Measurements from ENCODE around the gene INSL3. TPM values are rescaled to one million over a fixed set of nuclear protein-coding genes. Genes with fewer than 3 reads are reported as not detected.

The INSL3 gene
- total and polyA plus RNA-seq, 4 donors, result 1.5 TPM; not detected in 3

DNA sequence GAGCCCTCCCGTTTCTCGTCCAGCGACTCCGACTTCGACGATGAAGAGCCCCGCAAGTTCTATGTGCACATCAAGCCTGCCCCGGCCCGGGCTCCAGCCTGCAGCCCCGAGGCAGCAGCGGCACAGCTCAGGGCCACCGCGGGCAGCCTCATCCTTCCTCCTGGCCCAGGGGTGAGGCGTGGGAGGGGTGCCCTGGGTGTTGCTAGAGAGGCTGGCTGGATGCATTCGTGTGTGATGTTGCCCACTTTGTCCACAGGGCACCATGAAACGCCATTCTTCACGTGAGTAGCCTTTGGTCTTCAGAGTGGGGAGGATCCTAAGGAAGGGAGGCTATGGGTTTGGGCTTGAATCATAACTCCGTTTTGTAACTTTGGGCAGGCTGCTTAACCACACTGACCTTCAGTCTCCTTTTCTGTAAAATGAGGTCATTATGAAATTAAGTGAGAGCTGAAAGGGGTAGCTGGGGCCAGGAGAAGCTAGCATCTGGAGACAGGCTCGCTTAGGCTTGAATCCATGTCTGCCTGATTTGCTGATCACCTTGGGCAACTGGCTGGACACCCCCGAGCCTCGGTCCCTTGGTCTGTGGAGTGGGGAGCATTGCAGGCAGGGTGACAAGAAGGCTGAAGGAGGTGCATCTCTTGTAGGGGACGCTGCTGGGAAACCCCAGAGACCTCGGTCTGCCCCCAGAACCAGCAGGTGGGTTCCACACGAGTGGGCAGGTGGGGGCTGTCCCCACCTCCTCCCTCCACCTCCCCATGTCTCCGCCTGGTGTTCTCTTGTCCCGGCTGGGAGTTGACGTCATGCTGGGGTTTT lies 45.1 kb downstream of the INSL3 start:
- TF ChIP-seq, protein P1, sequence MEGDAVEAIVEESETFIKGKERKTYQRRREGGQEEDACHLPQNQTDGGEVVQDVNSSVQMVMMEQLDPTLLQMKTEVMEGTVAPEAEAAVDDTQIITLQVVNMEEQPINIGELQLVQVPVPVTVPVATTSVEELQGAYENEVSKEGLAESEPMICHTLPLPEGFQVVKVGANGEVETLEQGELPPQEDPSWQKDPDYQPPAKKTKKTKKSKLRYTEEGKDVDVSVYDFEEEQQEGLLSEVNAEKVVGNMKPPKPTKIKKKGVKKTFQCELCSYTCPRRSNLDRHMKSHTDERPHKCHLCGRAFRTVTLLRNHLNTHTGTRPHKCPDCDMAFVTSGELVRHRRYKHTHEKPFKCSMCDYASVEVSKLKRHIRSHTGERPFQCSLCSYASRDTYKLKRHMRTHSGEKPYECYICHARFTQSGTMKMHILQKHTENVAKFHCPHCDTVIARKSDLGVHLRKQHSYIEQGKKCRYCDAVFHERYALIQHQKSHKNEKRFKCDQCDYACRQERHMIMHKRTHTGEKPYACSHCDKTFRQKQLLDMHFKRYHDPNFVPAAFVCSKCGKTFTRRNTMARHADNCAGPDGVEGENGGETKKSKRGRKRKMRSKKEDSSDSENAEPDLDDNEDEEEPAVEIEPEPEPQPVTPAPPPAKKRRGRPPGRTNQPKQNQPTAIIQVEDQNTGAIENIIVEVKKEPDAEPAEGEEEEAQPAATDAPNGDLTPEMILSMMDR (IDR thresholded peaks at IDR 0.05; ENCODE audit: control extremely low read depth, extremely low read depth), result no peak
- H3K27ac ChIP-seq (ENCODE audit: low read depth in 1 of 2, low read length in 1 of 2), result no peak overlapping the region
- H3K36me3 ChIP-seq (ENCODE audit: control insufficient read depth in 4 of 4, insufficient read depth in 4 of 4, low read length in 4 of 4), result peaks cover 0 to 1% (median 0%) of the 10 kb centered on the region in 4 donors
- DNase-seq (no peak), ATAC-seq (ENCODE audit: insufficient read depth, low FRiP score) (no peak)
- no peak overlapping the region for H3K9ac ChIP-seq (ENCODE audit: insufficient read depth in 1 of 2, low read length in 2 of 2)
- peaks cover 0 to 2% (median 0%) of the 10 kb centered on the region in 3 donors for H3K27me3 ChIP-seq (ENCODE audit: control insufficient read depth in 3 of 3, insufficient read depth in 3 of 3, low read length in 2 of 3)
- no peak overlapping the region for H3K4me3 ChIP-seq
- peaks cover 0 to 2% (median 0%) of the 10 kb centered on the region in 5 donors for H3K4me1 ChIP-seq (ENCODE audit: control insufficient read depth in 5 of 5, insufficient read depth in 5 of 5, low read length in 5 of 5)
- H3K9me3 ChIP-seq (ENCODE audit: control insufficient read depth in 4 of 4, insufficient read depth in 3 of 4, low read length in 3 of 4), result peaks cover 0 to 1% (median 0%) of the 10 kb centered on the region in 4 donors
- WGBS, 2 donors, result 67 to 81% methylated on average over 27 of the region's 27 CpGs

DNA sequence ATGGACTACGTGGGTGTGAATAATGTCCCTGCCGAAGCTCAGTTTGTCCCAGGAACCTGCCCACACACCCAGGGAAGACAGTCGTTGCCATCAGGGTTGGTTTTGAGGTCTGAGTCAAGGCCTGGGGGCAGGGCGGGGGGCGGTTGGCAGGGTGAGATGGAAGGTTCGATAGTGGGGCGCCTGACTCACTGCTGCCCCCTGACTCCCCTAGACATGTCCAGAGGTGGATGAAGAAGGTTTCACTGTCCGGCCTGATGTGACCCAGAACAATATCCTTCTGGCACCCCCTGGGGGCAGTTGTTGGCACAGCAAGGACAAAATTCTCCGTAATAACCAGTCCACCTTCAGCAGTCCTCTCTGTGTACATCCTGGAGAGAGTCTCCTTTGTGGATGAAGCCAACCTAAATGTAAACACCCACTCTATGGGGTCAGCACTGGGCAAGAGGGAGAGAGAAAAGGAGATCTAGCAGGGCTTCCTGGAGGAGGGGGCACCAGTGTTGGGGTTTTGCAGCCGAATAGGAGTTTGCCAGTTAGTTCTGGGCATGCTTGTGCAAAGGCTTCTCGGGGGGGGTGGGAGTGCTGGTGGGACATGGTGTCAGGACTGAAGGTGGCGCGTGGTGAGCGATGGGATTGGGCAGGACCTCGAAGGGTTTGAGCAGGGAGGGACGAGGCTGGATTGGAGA lies 45.9 kb downstream of the INSL3 start:
- TF ChIP-seq, protein P1 (IDR thresholded peaks at IDR 0.05; ENCODE audit: control extremely low read depth, extremely low read depth), result peak; percentile 9
- Histone ChIP-seq H3K27me3 (ENCODE audit: control insufficient read depth in 3 of 3, insufficient read depth in 3 of 3, low read length in 2 of 3) (peaks cover 0 to 2% (median 0%) of the 10 kb centered on the region in 3 donors), H3K4me3 (no peak overlapping the region), H3K4me1 (ENCODE audit: control insufficient read depth in 5 of 5, insufficient read depth in 5 of 5, low read length in 5 of 5) (peaks cover 0 to 2% (median 0%) of the 10 kb centered on the region in 5 donors), H3K27ac (ENCODE audit: low read depth in 1 of 2, low read length in 1 of 2) (no peak overlapping the region), H3K36me3 (ENCODE audit: control insufficient read depth in 4 of 4, insufficient read depth in 4 of 4, low read length in 4 of 4) (peaks cover 0 to 1% (median 0%) of the 10 kb centered on the region in 4 donors), H3K9ac (ENCODE audit: insufficient read depth in 1 of 2, low read length in 2 of 2) (no peak overlapping the region), H3K9me3 (ENCODE audit: control insufficient read depth in 4 of 4, insufficient read depth in 3 of 4, low read length in 3 of 4) (peaks cover 0 to 1% (median 0%) of the 10 kb centered on the region in 4 donors)
- no peak for DNase-seq
- ATAC-seq (ENCODE audit: insufficient read depth, low FRiP score), result no peak
- 71 to 82% methylated on average over 16 of the region's 16 CpGs for WGBS, 2 donors

DNA sequence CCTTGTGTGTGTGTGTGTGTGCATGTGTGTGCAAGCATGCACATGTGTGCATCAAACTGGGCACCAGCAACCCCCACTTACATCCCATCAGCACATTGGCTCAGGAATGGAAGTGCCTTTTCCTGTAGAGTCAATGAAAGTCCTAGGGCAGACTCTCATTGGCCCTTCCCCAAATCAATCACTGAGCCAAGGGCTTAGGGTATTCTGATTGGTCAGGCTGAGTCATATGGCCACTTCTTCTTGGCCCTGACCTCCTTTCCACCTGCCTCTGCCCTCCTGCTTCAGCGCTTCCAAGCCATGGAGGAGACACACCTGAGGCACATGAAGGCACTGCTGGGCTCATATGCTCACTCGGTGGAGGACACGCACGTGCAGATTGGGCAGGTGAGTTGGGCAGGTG lies 49.1 kb downstream of the INSL3 start:
- Histone ChIP-seq H3K9ac (ENCODE audit: insufficient read depth in 1 of 2, low read length in 2 of 2) (no peak overlapping the region), H3K27me3 (ENCODE audit: control insufficient read depth in 3 of 3, insufficient read depth in 3 of 3, low read length in 2 of 3) (no peaks in the 10 kb centered on the region), H3K27ac (ENCODE audit: low read depth in 1 of 2, low read length in 1 of 2) (no peak overlapping the region), H3K36me3 (ENCODE audit: control insufficient read depth in 4 of 4, insufficient read depth in 4 of 4, low read length in 4 of 4) (peaks cover 0 to 1% (median 0%) of the 10 kb centered on the region in 4 donors), H3K4me1 (ENCODE audit: control insufficient read depth in 5 of 5, insufficient read depth in 5 of 5, low read length in 5 of 5) (peaks cover 0 to 5% (median 0%) of the 10 kb centered on the region in 5 donors), H3K4me3 (no peak overlapping the region), H3K9me3 (ENCODE audit: control insufficient read depth in 4 of 4, insufficient read depth in 3 of 4, low read length in 3 of 4) (peaks cover 0 to 1% (median 0%) of the 10 kb centered on the region in 4 donors)
- no peak for DNase-seq
- 95 to 96% methylated on average over 4 of the region's 4 CpGs for WGBS, 2 donors
- no peak for ATAC-seq (ENCODE audit: insufficient read depth, low FRiP score)
- TF ChIP-seq, protein P1 (IDR thresholded peaks at IDR 0.05; ENCODE audit: control extremely low read depth, extremely low read depth), result no peak
